NCI-H510A (cell line): ENCODE data around the gene ZIK1.
A peak's percentile ranks its signal among the peaks of the same experiment; 100 is the strongest.

ENCODE experiments used
- DNase-seq: peaks from one replicate; lab custom pipeline; 2025; lab: John Stamatoyannopoulos, UW

The ZIK1 gene

DNA sequence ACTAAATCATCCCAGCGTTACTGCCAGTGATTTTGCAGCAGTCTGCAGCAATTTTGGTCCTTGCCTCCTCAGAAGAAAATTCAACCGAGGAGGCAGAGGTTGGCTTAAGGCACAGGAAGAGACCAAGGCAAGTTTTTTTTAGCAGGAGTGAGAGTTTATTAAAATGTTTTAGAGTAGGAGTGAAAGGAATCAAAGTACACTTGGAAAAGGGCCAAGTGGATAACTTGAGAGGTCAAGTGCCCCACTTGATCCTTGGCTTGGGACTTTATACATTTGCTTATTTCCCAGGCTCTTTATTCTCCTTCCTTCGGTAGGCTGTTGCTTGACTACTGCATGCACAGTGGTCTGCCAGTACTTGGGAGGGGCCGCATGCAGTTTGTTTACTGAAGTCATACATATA is 27.2 kb downstream of the ZIK1 start:
- DNase-seq: no peak

DNA sequence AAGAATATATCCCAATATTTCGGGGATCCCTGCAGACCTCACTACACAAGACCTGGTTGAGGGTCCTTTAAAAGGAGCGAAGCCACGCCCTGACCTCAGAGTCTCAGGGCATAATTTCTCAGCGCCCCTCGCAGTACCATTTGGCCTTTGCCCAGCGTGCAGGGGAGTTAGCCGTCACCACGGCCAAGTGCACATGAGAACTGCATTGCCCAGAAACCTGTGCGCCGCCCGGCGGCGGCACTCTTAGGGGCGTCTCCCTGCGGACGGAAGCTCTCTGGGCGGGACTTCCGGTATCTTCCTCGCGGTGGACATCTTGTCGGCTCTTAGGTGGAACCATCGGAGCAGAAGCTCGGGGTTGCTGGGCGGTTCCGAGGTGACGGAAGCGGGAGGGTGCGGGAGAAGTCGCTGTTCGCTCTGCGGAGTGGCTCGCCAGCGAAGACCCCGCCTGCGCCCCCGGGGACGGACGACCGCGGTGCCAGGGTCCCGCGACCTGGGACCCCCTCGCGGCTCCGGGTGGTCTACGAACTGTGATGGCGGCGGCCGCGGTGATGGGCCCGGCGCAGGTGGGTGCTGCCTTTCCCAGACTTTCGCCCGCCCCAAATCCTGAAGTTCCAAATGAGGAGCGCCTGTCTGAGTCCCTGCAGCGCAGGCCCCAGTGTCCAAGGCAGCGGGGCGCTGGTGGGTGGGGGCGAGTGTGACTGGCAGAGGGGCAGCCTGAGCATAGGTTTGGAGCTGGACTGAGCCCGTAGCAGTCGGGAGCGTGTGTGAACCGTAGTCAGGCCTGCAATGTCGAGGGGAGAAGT is 30.2 kb downstream of the ZIK1 start, which contains the start of gene ZNF134:
TSS of gene ZNF134 (plus strand) at position 302 of the 803 bp plus-strand sequence. CDS start 5,227 bp downstream, outside the sequence.
- DNase-seq: peak; percentile 85

- DNase-seq: no peak
These were observed 31.4 kb downstream of the ZIK1 start for GRCh38 chr19:57615346-57615745.

DNA sequence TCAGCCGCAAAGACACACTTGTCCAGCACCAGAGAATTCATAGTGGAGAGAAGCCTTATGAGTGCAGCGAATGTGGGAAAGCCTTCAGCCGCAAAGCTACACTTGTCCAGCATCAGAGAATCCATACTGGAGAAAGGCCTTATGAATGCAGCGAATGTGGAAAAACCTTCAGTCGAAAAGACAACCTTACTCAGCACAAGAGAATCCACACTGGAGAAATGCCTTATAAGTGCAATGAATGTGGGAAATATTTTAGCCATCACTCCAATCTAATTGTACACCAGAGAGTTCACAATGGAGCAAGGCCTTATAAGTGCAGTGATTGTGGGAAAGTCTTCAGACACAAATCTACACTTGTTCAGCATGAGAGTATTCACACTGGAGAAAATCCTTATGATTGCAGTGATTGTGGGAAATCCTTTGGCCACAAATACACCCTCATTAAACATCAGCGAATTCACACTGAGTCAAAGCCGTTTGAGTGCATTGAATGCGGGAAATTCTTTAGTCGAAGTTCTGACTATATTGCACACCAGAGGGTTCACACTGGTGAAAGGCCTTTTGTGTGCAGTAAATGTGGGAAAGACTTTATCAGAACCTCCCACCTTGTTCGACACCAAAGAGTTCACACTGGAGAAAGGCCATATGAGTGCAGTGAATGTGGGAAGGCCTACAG is 36.9 kb downstream of the ZIK1 start:
- no peak for DNase-seq

DNA sequence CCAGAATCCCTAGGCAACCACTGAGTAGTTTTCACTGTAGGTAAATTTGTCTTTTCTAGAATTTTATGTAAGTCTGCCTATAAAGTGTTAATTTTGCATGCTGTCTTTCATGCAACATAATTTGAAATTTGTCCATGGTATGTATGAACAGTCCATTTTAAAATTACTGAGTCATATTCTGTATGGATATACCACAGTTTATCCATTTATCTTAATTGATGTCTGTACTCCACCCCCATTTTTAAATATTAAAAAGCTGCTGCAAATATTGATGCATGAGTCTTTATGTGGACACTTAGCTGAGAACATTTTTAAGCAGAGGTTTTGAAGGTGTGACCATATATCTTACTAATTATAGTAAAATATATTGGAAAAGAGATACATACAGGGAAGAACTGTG is 39.1 kb downstream of the ZIK1 start:
- DNase-seq: no peak

DNA sequence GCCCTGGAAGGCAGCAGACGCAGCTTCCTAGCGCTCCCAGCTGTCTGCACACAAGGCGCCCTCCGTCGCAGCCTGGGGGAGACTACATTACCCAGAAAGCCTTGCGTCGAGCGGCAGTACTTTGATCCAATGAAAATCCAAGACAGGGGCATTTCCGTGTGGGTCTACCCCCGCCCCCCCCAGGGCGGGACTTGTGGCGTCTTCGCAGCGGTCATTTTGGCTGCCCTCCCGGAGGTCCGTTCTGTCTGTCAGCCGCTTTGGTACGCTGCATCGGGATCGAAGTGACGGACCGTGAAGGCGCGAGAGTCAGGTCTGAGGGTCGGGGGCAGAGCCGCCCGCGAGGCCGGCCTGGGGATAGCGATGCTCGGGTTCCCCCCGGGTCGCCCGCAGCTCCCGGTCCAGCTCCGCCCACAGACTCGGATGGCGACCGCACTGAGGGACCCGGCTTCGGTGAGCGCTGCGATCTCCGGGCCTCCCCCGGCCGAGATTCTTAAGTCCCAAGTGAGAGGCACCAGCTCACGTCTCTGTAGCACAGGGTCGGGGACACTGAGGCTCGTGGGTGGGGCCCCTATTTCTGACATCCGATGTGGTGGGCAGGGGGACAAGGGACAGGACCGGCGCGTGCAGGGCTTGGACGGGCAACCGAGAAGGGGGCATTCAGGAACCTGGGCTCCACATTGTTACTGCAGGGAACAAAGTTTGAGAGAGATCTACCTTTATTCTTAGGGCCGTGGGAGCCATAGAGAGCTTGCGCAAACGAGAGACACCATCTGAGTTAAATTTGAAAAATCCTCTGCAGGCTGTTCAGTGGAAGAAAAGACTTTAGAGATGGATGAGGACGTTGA is 49.3 kb downstream of the ZIK1 start, which contains the start of gene ZNF211:
TSS of gene ZNF211 (plus strand) at position 182 of the 845 bp plus-strand sequence. CDS start at position 361, 179 bp downstream.
- DNase-seq: peak; percentile 82

GRCh38 chr19:57633832-57634131 is 49.8 kb downstream of the ZIK1 start:
- DNase-seq: no peak

DNA sequence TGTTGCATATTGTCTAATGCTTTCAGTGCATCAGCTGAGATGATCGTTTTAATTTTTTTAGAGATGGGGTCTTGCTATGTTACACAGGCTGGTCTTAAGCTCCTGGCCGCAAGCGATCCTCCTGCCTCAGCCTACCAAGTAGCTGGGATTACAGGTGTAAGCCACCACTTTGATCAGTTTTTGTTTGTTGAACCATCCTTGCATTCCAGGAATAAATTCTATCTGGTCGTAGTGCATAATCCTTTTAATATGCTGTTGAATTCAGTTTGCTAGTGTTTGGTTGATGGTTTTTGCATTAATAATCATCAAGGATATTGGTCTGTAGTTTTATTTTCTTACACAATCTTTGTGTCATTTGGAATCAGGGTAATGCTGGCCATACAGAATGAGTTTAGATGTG is 53.4 kb downstream of the ZIK1 start:
- DNase-seq: no peak

DNA sequence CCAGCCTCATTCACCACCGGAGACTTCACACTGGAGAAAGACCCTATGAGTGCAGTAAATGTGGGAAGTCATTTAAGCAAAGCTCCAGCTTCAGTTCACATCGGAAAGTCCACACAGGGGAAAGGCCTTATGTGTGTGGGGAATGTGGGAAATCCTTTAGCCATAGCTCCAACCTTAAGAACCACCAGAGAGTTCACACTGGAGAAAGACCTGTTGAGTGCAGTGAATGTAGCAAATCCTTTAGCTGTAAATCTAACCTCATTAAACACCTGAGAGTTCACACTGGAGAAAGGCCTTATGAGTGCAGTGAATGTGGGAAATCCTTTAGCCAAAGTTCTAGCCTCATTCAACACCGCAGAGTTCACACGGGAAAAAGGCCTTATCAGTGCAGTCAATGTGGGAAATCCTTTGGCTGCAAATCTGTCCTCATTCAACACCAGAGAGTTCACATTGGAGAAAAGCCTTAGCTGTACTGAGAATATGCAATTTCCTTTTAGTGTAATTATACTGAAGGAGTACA is 57.8 kb downstream of the ZIK1 start:
- no peak for DNase-seq

DNA sequence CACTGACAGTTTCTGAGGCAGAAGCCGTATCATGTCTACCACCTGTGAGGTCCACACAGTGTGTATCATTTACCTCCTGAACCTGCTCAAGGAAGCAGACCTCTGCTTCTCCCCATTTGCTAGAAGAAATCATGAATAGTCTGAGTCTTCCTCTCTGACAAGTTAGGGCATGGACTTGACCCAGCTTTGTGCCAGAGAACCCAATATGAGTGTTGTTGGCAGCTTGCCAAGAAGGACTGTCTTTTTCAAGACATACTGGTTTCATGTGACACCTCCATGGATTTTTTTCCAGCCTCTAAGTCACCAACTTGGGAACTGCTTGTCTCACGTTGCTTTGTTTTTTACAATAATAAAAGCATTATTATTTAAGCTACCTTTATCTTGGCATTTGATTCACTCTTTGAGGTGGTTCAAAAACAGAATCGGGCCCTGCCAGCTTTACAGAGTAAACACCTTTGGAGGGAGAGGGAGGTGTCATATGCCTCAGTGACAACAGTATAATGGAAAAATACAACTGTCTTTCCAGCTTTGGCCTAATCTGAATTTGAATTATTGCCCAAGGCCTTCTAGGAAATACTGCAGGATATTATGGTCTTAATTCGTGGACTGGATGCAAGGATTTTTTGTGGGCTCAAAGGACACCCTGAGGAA is 58.6 kb downstream of the ZIK1 start:
- DNase-seq: no peak
